Measurements from ENCODE around the gene ADAM33. TPM values are rescaled to one million over a fixed set of nuclear protein-coding genes. Genes with fewer than 3 reads are reported as not detected.

ADAM33 gene
- total and polyA plus RNA-seq, 2 experiments from 2014 or later: 2.8 to 6.0 TPM

DNA sequence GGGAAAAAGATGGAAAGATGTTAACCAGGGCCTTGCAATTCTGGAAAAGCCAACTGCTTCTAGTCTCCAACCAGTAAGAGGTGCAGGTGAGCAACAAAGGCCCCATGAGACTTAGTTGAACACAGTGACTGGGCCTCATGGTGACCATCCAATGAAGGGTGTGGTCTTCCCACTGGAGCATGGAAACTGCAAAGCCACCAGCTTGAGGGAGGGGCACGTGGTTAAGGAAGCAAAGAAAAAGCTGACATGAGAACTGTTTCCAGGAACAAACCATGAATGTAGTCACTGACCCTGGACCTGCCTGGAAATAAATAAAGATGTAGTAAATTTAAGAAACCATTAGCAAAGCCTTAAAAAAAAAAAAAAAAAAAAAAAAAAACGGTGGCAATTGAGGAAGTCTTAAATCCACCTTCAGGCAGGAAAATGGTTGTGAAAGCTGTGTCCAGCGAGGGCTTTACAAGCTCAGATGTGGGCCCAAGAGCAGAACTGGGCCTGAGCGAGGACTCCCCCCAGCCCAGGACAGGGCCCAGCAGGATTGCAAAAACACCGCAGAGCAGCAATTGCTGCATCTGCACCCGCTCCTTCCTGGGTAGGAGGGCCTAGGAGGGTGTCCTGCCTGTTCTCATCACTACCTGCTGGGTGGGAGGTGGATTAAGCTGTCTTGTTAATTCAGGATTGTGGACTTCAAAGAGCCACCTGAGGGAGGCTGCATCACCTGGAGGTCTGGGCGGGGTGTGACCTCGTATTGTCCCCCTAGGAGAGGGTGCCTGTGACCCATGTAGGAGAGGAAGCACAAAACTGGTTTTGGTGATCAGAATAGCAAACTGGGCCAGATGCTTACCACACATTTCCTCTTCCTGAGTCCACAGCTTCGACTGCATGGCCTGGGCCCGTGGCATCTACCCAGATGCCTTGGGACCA is 28.9 kb downstream of the ADAM33 start:
- H3K27ac ChIP-seq (ENCODE audit: low read depth): no peak overlapping the region
- no peaks in the 10 kb centered on the region for H3K9me2 ChIP-seq (ENCODE audit: insufficient read depth)
- no peak overlapping the region for H3K4me3 ChIP-seq
- H3K79me2 ChIP-seq (replicated peaks; ENCODE audit: insufficient read depth): no peaks in the 10 kb centered on the region
- no peaks in the 10 kb centered on the region for H3F3A ChIP-seq (replicated peaks; ENCODE audit: low read depth)
- no peaks in the 10 kb centered on the region for H4K20me1 ChIP-seq (replicated peaks; ENCODE audit: insufficient read depth)
- peaks cover 5% of the 10 kb centered on the region for H3K27me3 Mint-ChIP-seq (ENCODE audit: insufficient read depth, low read depth, poor library complexity)
- no peak overlapping the region for H3K27ac Mint-ChIP-seq
- no peak overlapping the region for H2AFZ ChIP-seq
- peaks cover 4% of the 10 kb centered on the region for H3K4me1 Mint-ChIP-seq
- no peaks in the 10 kb centered on the region for H3K27me3 ChIP-seq (ENCODE audit: insufficient read depth)
- H3K36me3 ChIP-seq (ENCODE audit: insufficient read depth): no peaks in the 10 kb centered on the region
- H3K4me2 ChIP-seq: no peak overlapping the region
- no peaks in the 10 kb centered on the region for H3K4me1 ChIP-seq (ENCODE audit: insufficient read depth)
- H3K36me3 Mint-ChIP-seq (ENCODE audit: low read depth): no peaks in the 10 kb centered on the region
- H3K4me3 Mint-ChIP-seq: no peak overlapping the region
- no peak; the same call in 2 of the 3 replicates for ATAC-seq
- no peaks in the 10 kb centered on the region for H3K9me3 Mint-ChIP-seq
- TF ChIP-seq CTCF (conservative IDR thresholded peaks at IDR 0.05; ENCODE audit: low read depth in 2 of 2): peak in 1 of 2 experiments; percentile 24; a peak in 1 of 4 replicates
- TF ChIP-seq, protein P1, sequence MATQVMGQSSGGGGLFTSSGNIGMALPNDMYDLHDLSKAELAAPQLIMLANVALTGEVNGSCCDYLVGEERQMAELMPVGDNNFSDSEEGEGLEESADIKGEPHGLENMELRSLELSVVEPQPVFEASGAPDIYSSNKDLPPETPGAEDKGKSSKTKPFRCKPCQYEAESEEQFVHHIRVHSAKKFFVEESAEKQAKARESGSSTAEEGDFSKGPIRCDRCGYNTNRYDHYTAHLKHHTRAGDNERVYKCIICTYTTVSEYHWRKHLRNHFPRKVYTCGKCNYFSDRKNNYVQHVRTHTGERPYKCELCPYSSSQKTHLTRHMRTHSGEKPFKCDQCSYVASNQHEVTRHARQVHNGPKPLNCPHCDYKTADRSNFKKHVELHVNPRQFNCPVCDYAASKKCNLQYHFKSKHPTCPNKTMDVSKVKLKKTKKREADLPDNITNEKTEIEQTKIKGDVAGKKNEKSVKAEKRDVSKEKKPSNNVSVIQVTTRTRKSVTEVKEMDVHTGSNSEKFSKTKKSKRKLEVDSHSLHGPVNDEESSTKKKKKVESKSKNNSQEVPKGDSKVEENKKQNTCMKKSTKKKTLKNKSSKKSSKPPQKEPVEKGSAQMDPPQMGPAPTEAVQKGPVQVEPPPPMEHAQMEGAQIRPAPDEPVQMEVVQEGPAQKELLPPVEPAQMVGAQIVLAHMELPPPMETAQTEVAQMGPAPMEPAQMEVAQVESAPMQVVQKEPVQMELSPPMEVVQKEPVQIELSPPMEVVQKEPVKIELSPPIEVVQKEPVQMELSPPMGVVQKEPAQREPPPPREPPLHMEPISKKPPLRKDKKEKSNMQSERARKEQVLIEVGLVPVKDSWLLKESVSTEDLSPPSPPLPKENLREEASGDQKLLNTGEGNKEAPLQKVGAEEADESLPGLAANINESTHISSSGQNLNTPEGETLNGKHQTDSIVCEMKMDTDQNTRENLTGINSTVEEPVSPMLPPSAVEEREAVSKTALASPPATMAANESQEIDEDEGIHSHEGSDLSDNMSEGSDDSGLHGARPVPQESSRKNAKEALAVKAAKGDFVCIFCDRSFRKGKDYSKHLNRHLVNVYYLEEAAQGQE (IDR thresholded peaks at IDR 0.05; ENCODE audit: unreplicated experiment): no peak
- DNase-seq (ENCODE audit: low spot score): no peak

GRCh38 chr20:3652221-3652620 is 29.6 kb downstream of the ADAM33 start:
- Histone ChIP-seq H3F3A (replicated peaks; ENCODE audit: low read depth) (no peaks in the 10 kb centered on the region), H3K4me3 (no peak overlapping the region), H3K4me2 (no peak overlapping the region), H3K4me1 (ENCODE audit: insufficient read depth) (no peaks in the 10 kb centered on the region), H4K20me1 (replicated peaks; ENCODE audit: insufficient read depth) (no peaks in the 10 kb centered on the region), H2AFZ (no peak overlapping the region), H3K27ac (ENCODE audit: low read depth) (no peak overlapping the region), H3K79me2 (replicated peaks; ENCODE audit: insufficient read depth) (no peaks in the 10 kb centered on the region), H3K27me3 (ENCODE audit: insufficient read depth) (no peaks in the 10 kb centered on the region), H3K36me3 (ENCODE audit: insufficient read depth) (no peaks in the 10 kb centered on the region), H3K9me2 (ENCODE audit: insufficient read depth) (no peaks in the 10 kb centered on the region)
- Mint-ChIP-seq H3K27me3 (ENCODE audit: insufficient read depth, low read depth, poor library complexity) (peaks cover 2% of the 10 kb centered on the region), H3K4me1 (peaks cover 4% of the 10 kb centered on the region), H3K36me3 (ENCODE audit: low read depth) (no peaks in the 10 kb centered on the region), H3K27ac (no peak overlapping the region), H3K9me3 (no peaks in the 10 kb centered on the region), H3K4me3 (no peak overlapping the region)
- no peak for TF ChIP-seq ZNF114 (CRISPR knock-in tag; IDR thresholded peaks at IDR 0.05)
- no peak for ATAC-seq
- DNase-seq (ENCODE audit: low spot score): no peak
